NCI-H1436 (cell line): Measurements from ENCODE around the gene LRRC3B.

Experiments
- DNase-seq: peaks from one replicate; lab custom pipeline; 2025; lab: John Stamatoyannopoulos, UW

Gene LRRC3B

GRCh38 chr3:26630669-26631389 is 8.3 kb downstream of the LRRC3B start:
- DNase-seq = no peak

GRCh38 chr3:26631390-26631738 is 8.8 kb downstream of the LRRC3B start:
- no peak for DNase-seq

GRCh38 chr3:26634601-26635000 is 12.0 kb downstream of the LRRC3B start:
- DNase-seq = no peak

- DNase-seq = no peak
These were observed 13.6 kb downstream of the LRRC3B start for GRCh38 chr3:26636096-26636727.

- no peak for DNase-seq
These were observed 15.1 kb downstream of the LRRC3B start for GRCh38 chr3:26637698-26638097.

DNA sequence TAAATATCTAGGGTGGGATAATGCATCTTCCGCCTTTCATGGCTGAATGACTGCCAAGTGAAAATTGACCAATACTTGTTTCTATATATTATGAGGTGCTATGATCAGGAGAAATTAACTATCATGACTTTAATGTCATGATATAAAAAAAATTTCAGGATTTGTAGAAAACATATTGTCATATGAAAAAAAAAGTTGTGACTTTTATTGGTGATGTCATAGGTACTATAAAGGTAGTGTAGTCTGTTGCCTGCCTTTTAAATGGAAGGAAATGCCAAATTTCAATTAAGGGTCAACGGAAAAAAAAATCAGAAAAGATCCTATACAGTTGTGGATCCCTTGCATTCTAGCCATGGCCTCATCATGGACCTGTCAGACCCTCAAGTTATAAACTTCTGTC is 15.5 kb downstream of the LRRC3B start:
- no peak for DNase-seq

DNA sequence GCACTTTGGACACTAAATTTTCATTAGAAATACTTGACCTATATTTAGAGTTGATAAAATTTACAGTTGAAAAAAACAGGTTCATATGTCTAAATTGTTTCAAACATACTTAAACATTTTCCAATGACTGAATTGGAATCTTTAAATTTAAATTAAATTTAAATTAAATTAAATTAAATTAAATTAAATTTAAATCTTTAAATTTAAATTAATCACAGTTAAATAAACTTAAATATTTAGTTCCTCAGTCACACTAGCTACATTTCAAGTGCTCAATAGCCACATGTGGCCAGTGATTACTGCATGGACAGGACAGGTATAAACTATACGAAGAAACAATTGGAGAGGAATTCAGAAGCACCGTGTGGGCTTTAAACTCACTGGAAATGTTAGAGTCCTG is 16.8 kb downstream of the LRRC3B start:
- no peak for DNase-seq

DNA sequence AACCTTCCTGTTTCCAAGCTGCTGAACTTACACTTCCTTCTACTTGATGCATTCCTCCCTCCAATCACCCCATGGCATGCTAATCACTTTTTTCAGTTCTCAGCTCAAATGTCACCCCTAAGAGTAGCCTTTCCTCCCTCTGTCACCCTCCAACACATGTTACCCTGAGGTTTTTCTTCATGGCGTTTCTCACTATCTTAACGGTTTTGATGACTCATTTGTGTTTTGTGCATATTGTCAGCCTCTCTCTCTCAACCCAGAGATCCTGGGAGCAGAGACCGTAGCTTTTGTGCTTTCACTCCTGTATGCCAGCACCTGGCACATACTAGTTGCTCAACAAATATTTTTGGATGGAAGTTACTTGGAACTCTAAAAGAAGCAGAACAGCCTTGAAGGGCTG is 24.5 kb downstream of the LRRC3B start:
- DNase-seq = no peak

DNA sequence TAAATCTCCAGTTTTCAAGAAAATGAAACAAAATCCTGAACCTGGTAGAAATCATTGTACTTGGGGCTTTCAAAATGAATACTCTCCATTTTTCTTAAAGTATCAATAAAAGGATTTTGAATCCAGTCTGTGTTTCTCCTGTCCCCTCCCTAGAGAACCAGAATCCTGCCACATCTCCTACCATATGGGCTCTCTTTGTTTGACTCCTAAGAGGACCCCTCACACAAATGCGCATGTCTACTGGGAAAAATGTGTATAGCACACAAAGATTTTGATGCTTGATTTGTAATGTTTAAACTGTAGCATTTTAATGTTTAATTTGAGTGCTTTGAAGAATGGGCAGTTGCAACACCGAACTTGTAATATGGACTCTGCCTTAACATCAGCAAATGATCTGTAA is 25.9 kb downstream of the LRRC3B start:
- DNase-seq = no peak

GRCh38 chr3:26652164-26652563 is 29.6 kb downstream of the LRRC3B start:
- no peak for DNase-seq

GRCh38 chr3:26653811-26654425 is 31.3 kb downstream of the LRRC3B start:
- no peak for DNase-seq

GRCh38 chr3:26655231-26655630 is 32.7 kb downstream of the LRRC3B start:
- DNase-seq = no peak

GRCh38 chr3:26657348-26657976 is 34.9 kb downstream of the LRRC3B start:
- no peak for DNase-seq

- no peak for DNase-seq
These were observed 45.6 kb downstream of the LRRC3B start for GRCh38 chr3:26668171-26668570.

DNA sequence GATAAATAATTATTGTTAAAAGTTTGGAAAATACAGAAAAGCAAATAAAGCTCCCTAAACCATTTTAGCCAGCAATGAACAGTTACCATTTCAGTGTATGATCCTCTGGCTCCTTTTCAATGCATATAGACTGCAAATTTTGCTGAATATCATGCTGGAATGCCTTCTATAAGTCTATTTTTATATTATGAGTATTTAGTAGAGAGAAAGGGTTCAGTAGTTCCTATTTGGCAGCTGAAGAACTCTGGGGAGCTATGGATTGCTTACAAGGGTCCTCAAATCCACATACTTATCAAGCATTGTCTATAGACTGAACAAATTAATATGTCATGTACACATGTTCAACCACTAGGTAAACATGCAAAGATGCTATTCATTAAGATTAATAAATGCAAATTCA is 46.1 kb downstream of the LRRC3B start:
- DNase-seq = no peak

DNA sequence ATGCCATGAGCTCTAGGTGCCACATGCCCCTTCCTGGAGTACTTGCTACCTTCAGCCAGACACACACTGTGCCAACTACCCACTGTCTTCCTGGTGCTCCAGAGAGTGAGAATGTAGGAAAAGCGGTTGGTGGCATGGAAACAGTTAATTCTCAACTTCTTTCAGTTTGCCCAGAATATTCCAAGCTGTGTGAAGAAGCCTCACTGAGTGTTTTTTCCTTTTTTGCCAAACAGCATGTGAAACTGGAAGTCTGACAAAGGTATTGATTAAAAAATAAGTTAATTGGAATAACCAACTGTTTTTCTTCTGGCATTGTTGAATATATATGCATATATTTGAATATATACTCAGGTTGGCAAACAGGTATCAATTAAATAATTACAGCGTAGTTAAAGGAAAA is 52.8 kb downstream of the LRRC3B start:
- no peak for DNase-seq

GRCh38 chr3:26681632-26682031 is 59.1 kb downstream of the LRRC3B start:
- DNase-seq = no peak

- no peak for DNase-seq
These were observed 59.8 kb downstream of the LRRC3B start for GRCh38 chr3:26682406-26682805.

- no peak for DNase-seq
These were observed 61.3 kb downstream of the LRRC3B start for GRCh38 chr3:26683902-26684301.

DNA sequence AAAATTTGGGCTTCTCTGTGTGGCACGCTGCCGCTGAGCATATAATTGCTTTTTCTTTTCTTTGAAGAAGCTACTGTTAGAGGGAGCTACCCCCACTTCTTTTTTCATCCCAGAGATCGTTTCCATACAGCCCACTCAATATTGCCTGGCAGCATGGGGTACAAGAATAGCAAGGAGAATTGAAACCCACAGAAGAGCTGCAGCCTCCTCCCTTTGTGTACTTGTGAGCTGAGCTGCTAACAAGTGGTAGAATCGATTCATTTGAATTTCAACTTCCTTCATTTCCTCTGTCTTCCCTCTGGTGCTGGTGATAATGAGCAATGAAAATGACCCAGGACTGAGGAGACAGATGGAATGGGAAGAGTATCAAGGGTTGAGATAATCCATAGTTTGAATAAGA is 64.9 kb downstream of the LRRC3B start:
- no peak for DNase-seq

GRCh38 chr3:26699553-26699952 is 77.0 kb downstream of the LRRC3B start:
- DNase-seq = no peak

DNA sequence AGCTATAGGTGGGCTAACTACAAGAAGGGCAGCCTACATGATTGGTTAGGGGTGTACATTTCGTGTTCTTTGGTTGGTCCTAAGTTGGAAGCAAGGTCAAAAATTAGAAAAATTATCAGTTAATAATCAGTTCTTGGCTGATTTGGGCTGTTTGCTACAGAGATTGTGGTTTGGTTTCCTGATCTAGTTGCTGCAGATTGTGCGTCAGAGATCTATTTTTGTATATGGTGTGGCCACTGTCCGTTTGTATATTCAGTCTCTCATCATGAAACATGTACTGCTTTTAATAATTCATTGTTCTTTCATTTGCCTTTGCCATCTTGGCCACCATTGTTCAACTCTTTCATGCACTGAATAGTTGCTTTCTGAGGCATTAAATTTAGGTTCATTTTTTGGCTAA is 80.9 kb downstream of the LRRC3B start:
- no peak for DNase-seq

DNA sequence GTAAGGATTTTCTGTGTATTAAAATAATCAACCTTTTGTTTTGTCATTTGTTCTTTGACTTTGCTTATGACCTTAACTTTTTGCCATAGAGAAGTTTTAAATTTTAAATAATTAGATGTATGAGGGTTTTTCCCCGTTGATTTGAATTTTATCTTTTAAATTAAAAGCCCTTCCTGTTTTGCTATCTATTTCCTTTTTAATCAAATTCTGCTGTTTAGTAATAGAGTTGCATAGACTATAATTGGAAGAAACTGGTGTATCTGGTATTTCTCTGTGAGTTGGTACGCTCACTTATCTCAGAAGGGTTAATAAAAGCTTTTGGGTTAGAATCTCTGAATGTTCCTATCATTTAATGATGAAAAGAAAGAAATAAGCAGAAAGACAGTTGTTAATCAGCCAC is 82.2 kb downstream of the LRRC3B start:
- DNase-seq = no peak
